ENCODE results near the gene COL4A2.

COL4A2 gene

GRCh38 chr13:110359840-110360301 is 52.8 kb downstream of the COL4A2 start:
- H3K4me3 ChIP-seq (ENCODE audit: insufficient read length, low read depth): no peak overlapping the region
- no peaks in the 10 kb centered on the region for H3K9me3 ChIP-seq (ENCODE audit: insufficient read depth, low read length)
- DNase-seq (ENCODE audit: low read depth, low spot score): no peak
- H3K9ac ChIP-seq (ENCODE audit: insufficient read length, low read depth): no peak overlapping the region
- TF ChIP-seq YY1 (IDR thresholded peaks at IDR 0.05; ENCODE audit: insufficient read depth, insufficient read length): no peak
- no peak for TF ChIP-seq ZNF274 (IDR thresholded peaks at IDR 0.05; ENCODE audit: low read depth, low read length)
- TF ChIP-seq SUZ12 (IDR thresholded peaks at IDR 0.05; ENCODE audit: extremely low read depth, insufficient read depth, insufficient read length): no peak
- H3K4me1 ChIP-seq (ENCODE audit: insufficient read depth, insufficient read length): no peaks in the 10 kb centered on the region
- H3K36me3 ChIP-seq (ENCODE audit: insufficient read depth, insufficient read length, low read length): peaks cover 31% of the 10 kb centered on the region
- no peaks in the 10 kb centered on the region for H3K27me3 ChIP-seq (ENCODE audit: insufficient read depth, insufficient read length)

GRCh38 chr13:110360598-110360997 is 53.5 kb downstream of the COL4A2 start:
- Histone ChIP-seq H3K36me3 (ENCODE audit: insufficient read depth, insufficient read length, low read length) (peaks cover 32% of the 10 kb centered on the region), H3K4me3 (ENCODE audit: insufficient read length, low read depth) (no peak overlapping the region), H3K27me3 (ENCODE audit: insufficient read depth, insufficient read length) (no peaks in the 10 kb centered on the region), H3K9ac (ENCODE audit: insufficient read length, low read depth) (no peak overlapping the region), H3K4me1 (ENCODE audit: insufficient read depth, insufficient read length) (no peaks in the 10 kb centered on the region), H3K9me3 (ENCODE audit: insufficient read depth, low read length) (no peaks in the 10 kb centered on the region)
- no peak for DNase-seq (ENCODE audit: low read depth, low spot score)
- TF ChIP-seq ZNF274 (IDR thresholded peaks at IDR 0.05; ENCODE audit: low read depth, low read length): no peak
- TF ChIP-seq YY1 (IDR thresholded peaks at IDR 0.05; ENCODE audit: insufficient read depth, insufficient read length): no peak
- no peak for TF ChIP-seq SUZ12 (IDR thresholded peaks at IDR 0.05; ENCODE audit: extremely low read depth, insufficient read depth, insufficient read length)

GRCh38 chr13:110361365-110361911 is 54.4 kb downstream of the COL4A2 start:
- no peak overlapping the region for H3K9ac ChIP-seq (ENCODE audit: insufficient read length, low read depth)
- peaks cover 35% of the 10 kb centered on the region for H3K36me3 ChIP-seq (ENCODE audit: insufficient read depth, insufficient read length, low read length)
- no peaks in the 10 kb centered on the region for H3K9me3 ChIP-seq (ENCODE audit: insufficient read depth, low read length)
- H3K4me1 ChIP-seq (ENCODE audit: insufficient read depth, insufficient read length): no peaks in the 10 kb centered on the region
- TF ChIP-seq ZNF274 (IDR thresholded peaks at IDR 0.05; ENCODE audit: low read depth, low read length): no peak
- TF ChIP-seq YY1 (IDR thresholded peaks at IDR 0.05; ENCODE audit: insufficient read depth, insufficient read length): no peak
- TF ChIP-seq SUZ12 (IDR thresholded peaks at IDR 0.05; ENCODE audit: extremely low read depth, insufficient read depth, insufficient read length): no peak
- H3K27me3 ChIP-seq (ENCODE audit: insufficient read depth, insufficient read length): no peaks in the 10 kb centered on the region
- DNase-seq (ENCODE audit: low read depth, low spot score): no peak
- no peak overlapping the region for H3K4me3 ChIP-seq (ENCODE audit: insufficient read length, low read depth)

GRCh38 chr13:110363010-110363409 is 55.9 kb downstream of the COL4A2 start:
- no peaks in the 10 kb centered on the region for H3K4me1 ChIP-seq (ENCODE audit: insufficient read depth, insufficient read length)
- no peaks in the 10 kb centered on the region for H3K9me3 ChIP-seq (ENCODE audit: insufficient read depth, low read length)
- no peak overlapping the region for H3K4me3 ChIP-seq (ENCODE audit: insufficient read length, low read depth)
- no peak overlapping the region for H3K9ac ChIP-seq (ENCODE audit: insufficient read length, low read depth)
- no peaks in the 10 kb centered on the region for H3K27me3 ChIP-seq (ENCODE audit: insufficient read depth, insufficient read length)
- DNase-seq (ENCODE audit: low read depth, low spot score): no peak
- H3K36me3 ChIP-seq (ENCODE audit: insufficient read depth, insufficient read length, low read length): peaks cover 29% of the 10 kb centered on the region
- TF ChIP-seq YY1 (IDR thresholded peaks at IDR 0.05; ENCODE audit: insufficient read depth, insufficient read length) (no peak), ZNF274 (IDR thresholded peaks at IDR 0.05; ENCODE audit: low read depth, low read length) (no peak), SUZ12 (IDR thresholded peaks at IDR 0.05; ENCODE audit: extremely low read depth, insufficient read depth, insufficient read length) (no peak)

- TF ChIP-seq SUZ12 (IDR thresholded peaks at IDR 0.05; ENCODE audit: extremely low read depth, insufficient read depth, insufficient read length): no peak
- no peak for TF ChIP-seq YY1 (IDR thresholded peaks at IDR 0.05; ENCODE audit: insufficient read depth, insufficient read length)
- TF ChIP-seq ZNF274 (IDR thresholded peaks at IDR 0.05; ENCODE audit: low read depth, low read length): no peak
- no peak overlapping the region for H3K4me3 ChIP-seq (ENCODE audit: insufficient read length, low read depth)
- peaks cover 24% of the 10 kb centered on the region for H3K36me3 ChIP-seq (ENCODE audit: insufficient read depth, insufficient read length, low read length)
- H3K27me3 ChIP-seq (ENCODE audit: insufficient read depth, insufficient read length): no peaks in the 10 kb centered on the region
- no peaks in the 10 kb centered on the region for H3K9me3 ChIP-seq (ENCODE audit: insufficient read depth, low read length)
- H3K4me1 ChIP-seq (ENCODE audit: insufficient read depth, insufficient read length): no peaks in the 10 kb centered on the region
- no peak for DNase-seq (ENCODE audit: low read depth, low spot score)
- H3K9ac ChIP-seq (ENCODE audit: insufficient read length, low read depth): no peak overlapping the region
Observed at GRCh38 chr13:110364081-110364480, 57.0 kb downstream of the COL4A2 start.

GRCh38 chr13:110365876-110366275 is 58.8 kb downstream of the COL4A2 start:
- Histone ChIP-seq H3K9me3 (ENCODE audit: insufficient read depth, low read length) (no peaks in the 10 kb centered on the region), H3K4me1 (ENCODE audit: insufficient read depth, insufficient read length) (no peaks in the 10 kb centered on the region), H3K36me3 (ENCODE audit: insufficient read depth, insufficient read length, low read length) (peaks cover 17% of the 10 kb centered on the region), H3K27me3 (ENCODE audit: insufficient read depth, insufficient read length) (no peaks in the 10 kb centered on the region), H3K4me3 (ENCODE audit: insufficient read length, low read depth) (no peak overlapping the region), H3K9ac (ENCODE audit: insufficient read length, low read depth) (no peak overlapping the region)
- no peak for DNase-seq (ENCODE audit: low read depth, low spot score)
- no peak for TF ChIP-seq ZNF274 (IDR thresholded peaks at IDR 0.05; ENCODE audit: low read depth, low read length)
- no peak for TF ChIP-seq YY1 (IDR thresholded peaks at IDR 0.05; ENCODE audit: insufficient read depth, insufficient read length)
- TF ChIP-seq SUZ12 (IDR thresholded peaks at IDR 0.05; ENCODE audit: extremely low read depth, insufficient read depth, insufficient read length): no peak

GRCh38 chr13:110366733-110367132 is 59.6 kb downstream of the COL4A2 start:
- DNase-seq (ENCODE audit: low read depth, low spot score): no peak
- Histone ChIP-seq H3K9me3 (ENCODE audit: insufficient read depth, low read length) (no peaks in the 10 kb centered on the region), H3K4me1 (ENCODE audit: insufficient read depth, insufficient read length) (no peaks in the 10 kb centered on the region), H3K27me3 (ENCODE audit: insufficient read depth, insufficient read length) (no peaks in the 10 kb centered on the region), H3K4me3 (ENCODE audit: insufficient read length, low read depth) (no peak overlapping the region), H3K36me3 (ENCODE audit: insufficient read depth, insufficient read length, low read length) (peaks cover 13% of the 10 kb centered on the region), H3K9ac (ENCODE audit: insufficient read length, low read depth) (no peak overlapping the region)
- TF ChIP-seq ZNF274 (IDR thresholded peaks at IDR 0.05; ENCODE audit: low read depth, low read length): no peak
- TF ChIP-seq YY1 (IDR thresholded peaks at IDR 0.05; ENCODE audit: insufficient read depth, insufficient read length): no peak
- TF ChIP-seq SUZ12 (IDR thresholded peaks at IDR 0.05; ENCODE audit: extremely low read depth, insufficient read depth, insufficient read length): no peak
